Stimulated activated CD4-positive, alpha-beta T cell treated with anti-CD3 and anti-CD28 coated beads, Interleukin-15, amount 100 ng/mL, for 1 hour (primary cell): ENCODE data around the gene PPP1R15B.

Experiments used
- DNase-seq, 2 donors: peaks; one replicate each; pipeline ENCODE4 v3.0.0-alpha.2; 2020; ENCODE audit warnings: low read depth in 1 of 2, low spot score in 1 of 2

The PPP1R15B gene

GRCh38 chr1:204411451-204412204, at the start of gene PPP1R15B:
Gene PPP1R15B (minus strand): TSS chr1:204411817. CDS start chr1:204411411, 406 bp downstream.
- peak; percentile 94 to 97 for DNase-seq

- no peak for DNase-seq
Measured at GRCh38 chr1:204460346-204460745, 48.7 kb upstream of the PPP1R15B start.

GRCh38 chr1:204459706-204460105, 48.1 kb upstream of the PPP1R15B start:
- no peak for DNase-seq

- no peak for DNase-seq
Measured at GRCh38 chr1:204457666-204458065, 46.0 kb upstream of the PPP1R15B start.

GRCh38 chr1:204456826-204457442, 45.3 kb upstream of the PPP1R15B start:
- no peak for DNase-seq

- DNase-seq: no peak
Measured at GRCh38 chr1:204455831-204456145, 44.2 kb upstream of the PPP1R15B start.

GRCh38 chr1:204455063-204455830, 43.6 kb upstream of the PPP1R15B start:
- no peak for DNase-seq

GRCh38 chr1:204454476-204454875, 42.9 kb upstream of the PPP1R15B start:
- DNase-seq: no peak

- DNase-seq: peak; percentile 24 to 59
Measured at GRCh38 chr1:204453141-204453772, 41.6 kb upstream of the PPP1R15B start.

- DNase-seq: no peak
Measured at GRCh38 chr1:204451352-204452124, 39.9 kb upstream of the PPP1R15B start.

- DNase-seq: no peak
Measured at GRCh38 chr1:204450461-204451257, 39.0 kb upstream of the PPP1R15B start.

- no peak for DNase-seq
Measured at GRCh38 chr1:204449678-204450280, 38.2 kb upstream of the PPP1R15B start.

- DNase-seq: no peak
Measured at GRCh38 chr1:204448991-204449677, 37.5 kb upstream of the PPP1R15B start.

- no peak for DNase-seq
Measured at GRCh38 chr1:204448344-204448964, 36.8 kb upstream of the PPP1R15B start.

GRCh38 chr1:204447736-204448135, 36.1 kb upstream of the PPP1R15B start:
- no peak for DNase-seq

- no peak for DNase-seq
Measured at GRCh38 chr1:204447190-204447589, 35.6 kb upstream of the PPP1R15B start.

- DNase-seq: peak; percentile 58 to 64
Measured at GRCh38 chr1:204446413-204447111, 34.9 kb upstream of the PPP1R15B start.

GRCh38 chr1:204445860-204446412, 34.3 kb upstream of the PPP1R15B start:
- peak in 1 of 2 donors; percentile 35 for DNase-seq
